Uterus (tissue), 4 donors: ENCODE measurements around the gene CTPS2. TPM values are rescaled to one million over a fixed set of nuclear protein-coding genes. Genes with fewer than 3 reads are reported as not detected.

Source experiments
- DNase-seq, 2 donors: peaks; one replicate each; pipeline ENCODE4 v3.0.0-alpha.2; 2019 to 2020
- H3K27ac ChIP-seq, 2 donors: fragments of 200-600 bp; sonication (generic); 1 replicate in 1 of 2; 2 replicates in 1 of 2; pipeline ENCODE4 v1.5.1; 2016 to 2018
- H3K27me3 ChIP-seq, 2 donors: fragments of 200-600 bp; sonication (generic); one replicate each; pipeline ENCODE4 v1.5.1; 2018 to 2019; ENCODE audit warnings: control low read depth in 1 of 2
- H3K36me3 ChIP-seq, 2 donors: fragments of 200-600 bp; sonication (generic); one replicate each; pipeline ENCODE4 v1.5.1; 2019; ENCODE audit warnings: control low read depth in 1 of 2
- H3K4me1 ChIP-seq, 2 donors: fragments of 200-600 bp; sonication (generic); one replicate each; pipeline ENCODE4 v1.5.1; 2018 to 2019; ENCODE audit warnings: control low read depth in 1 of 2
- H3K4me3 ChIP-seq, 2 donors: fragments of 200-600 bp; sonication (generic); 1 replicate in 1 of 2; 2 replicates in 1 of 2; pipeline ENCODE4 v1.5.1; 2018 to 2019; ENCODE audit warnings: mild to moderate bottlenecking in 1 of 2
- H3K9me3 ChIP-seq, 2 donors: fragments of 200-600 bp; sonication (generic); one replicate each; pipeline ENCODE4 v1.5.1; 2019; ENCODE audit warnings: control low read depth in 1 of 2
- POLR2A ChIP-seq, 2 donors: fragments of 450-650 bp; IDR thresholded peaks; one replicate each; pipeline ENCODE4 v1.6.1; 2016; ENCODE audit warnings: antibody characterized with exemption in 2 of 2, mild to moderate bottlenecking in 1 of 2, moderate library complexity in 1 of 2
- intact Hi-C: fragments of 100-400 bp; cut with DNase I; formaldehyde crosslinking; loops from one replicate; pipeline ENCODE4 v1.15.1; 2023; ENCODE audit warnings: low total_unique reads
- total RNA-seq, 4 donors: library from RNA; depleted of rRNA in 3 of 4; stranded (reverse); fragments of >200 nt in 3 of 4; gene quantifications; one replicate each; pipeline versions ENCODE4 v1.1.0 to v1.2.4, GENCODE V29; 2014 to 2023
- TF ChIP-seq, protein P1 (sequence below), 4 experiments: fragments of 200-600 bp in 2 of 4; fragments of 450-650 bp in 2 of 4; sonication (generic) in 2 of 4; IDR thresholded peaks; one replicate each; pipeline ENCODE4 v1.5.1; 2016 to 2019; ENCODE audit warnings: antibody characterized with exemption in 4 of 4, mild to moderate bottlenecking in 2 of 4, moderate library complexity in 1 of 4
- donor health status: DM: yes; HTN: yes; CAD: no.

CTPS2 gene
- total RNA-seq, 4 donors from 2014 or later: 7.1 to 48.9 (median 14.8) TPM

DNA sequence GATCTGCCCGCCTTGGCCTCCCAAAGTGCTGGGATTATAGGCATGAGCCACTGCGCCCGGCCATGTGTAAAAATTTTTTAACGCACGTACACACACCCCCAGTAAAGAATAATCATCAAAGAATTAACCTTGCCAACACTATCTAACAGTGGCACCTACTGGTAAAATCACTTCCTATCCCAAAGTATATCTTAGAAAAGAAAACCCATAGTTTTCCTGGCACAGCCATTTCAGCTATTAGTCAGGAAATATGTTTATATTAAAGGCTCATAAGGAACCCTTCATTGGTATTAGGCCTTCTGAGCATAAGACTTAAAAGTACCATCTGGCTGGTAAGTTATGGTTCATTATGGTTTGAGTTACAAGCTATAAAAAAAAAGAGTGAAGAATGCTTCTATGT is 48.4 kb downstream of the CTPS2 start:
- Histone ChIP-seq H3K27me3 (no peaks in the 10 kb centered on the region), H3K4me1 (no peaks in the 10 kb centered on the region), H3K36me3 (no peaks in the 10 kb centered on the region), H3K4me3 (no peak overlapping the region), H3K9me3 (no peaks in the 10 kb centered on the region), H3K27ac (no peak overlapping the region)
- DNase-seq: no peak
- intact Hi-C loops: no loop called here
- no peak for TF ChIP-seq POLR2A (IDR thresholded peaks at IDR 0.05)
- TF ChIP-seq, protein P1, sequence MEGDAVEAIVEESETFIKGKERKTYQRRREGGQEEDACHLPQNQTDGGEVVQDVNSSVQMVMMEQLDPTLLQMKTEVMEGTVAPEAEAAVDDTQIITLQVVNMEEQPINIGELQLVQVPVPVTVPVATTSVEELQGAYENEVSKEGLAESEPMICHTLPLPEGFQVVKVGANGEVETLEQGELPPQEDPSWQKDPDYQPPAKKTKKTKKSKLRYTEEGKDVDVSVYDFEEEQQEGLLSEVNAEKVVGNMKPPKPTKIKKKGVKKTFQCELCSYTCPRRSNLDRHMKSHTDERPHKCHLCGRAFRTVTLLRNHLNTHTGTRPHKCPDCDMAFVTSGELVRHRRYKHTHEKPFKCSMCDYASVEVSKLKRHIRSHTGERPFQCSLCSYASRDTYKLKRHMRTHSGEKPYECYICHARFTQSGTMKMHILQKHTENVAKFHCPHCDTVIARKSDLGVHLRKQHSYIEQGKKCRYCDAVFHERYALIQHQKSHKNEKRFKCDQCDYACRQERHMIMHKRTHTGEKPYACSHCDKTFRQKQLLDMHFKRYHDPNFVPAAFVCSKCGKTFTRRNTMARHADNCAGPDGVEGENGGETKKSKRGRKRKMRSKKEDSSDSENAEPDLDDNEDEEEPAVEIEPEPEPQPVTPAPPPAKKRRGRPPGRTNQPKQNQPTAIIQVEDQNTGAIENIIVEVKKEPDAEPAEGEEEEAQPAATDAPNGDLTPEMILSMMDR (IDR thresholded peaks at IDR 0.05): no peak

DNA sequence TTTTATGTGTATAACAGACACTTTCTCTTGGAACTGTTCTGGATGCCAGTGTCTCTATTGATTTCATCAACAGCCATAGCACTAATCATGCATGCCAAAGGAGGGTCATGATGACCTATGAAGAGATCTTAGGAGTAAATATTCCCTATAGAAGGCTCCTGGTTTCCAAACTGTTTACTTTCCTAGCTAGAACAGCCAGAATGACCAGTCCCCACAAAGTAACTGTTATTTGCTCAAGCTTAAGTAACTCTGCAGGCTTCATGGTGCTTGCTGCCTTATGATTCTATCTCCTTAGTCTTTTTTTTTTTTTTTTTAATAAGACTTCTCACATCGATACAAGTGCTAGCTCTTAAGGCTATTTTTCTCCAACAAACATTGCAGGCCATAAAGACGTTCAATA is 50.1 kb downstream of the CTPS2 start:
- TF ChIP-seq, protein P1 (IDR thresholded peaks at IDR 0.05): no peak
- TF ChIP-seq POLR2A (IDR thresholded peaks at IDR 0.05): no peak
- DNase-seq: no peak
- Histone ChIP-seq H3K27ac (no peak overlapping the region), H3K36me3 (no peaks in the 10 kb centered on the region), H3K4me3 (no peak overlapping the region), H3K27me3 (no peaks in the 10 kb centered on the region), H3K4me1 (no peaks in the 10 kb centered on the region), H3K9me3 (no peaks in the 10 kb centered on the region)
- intact Hi-C loops: no loop called here

DNA sequence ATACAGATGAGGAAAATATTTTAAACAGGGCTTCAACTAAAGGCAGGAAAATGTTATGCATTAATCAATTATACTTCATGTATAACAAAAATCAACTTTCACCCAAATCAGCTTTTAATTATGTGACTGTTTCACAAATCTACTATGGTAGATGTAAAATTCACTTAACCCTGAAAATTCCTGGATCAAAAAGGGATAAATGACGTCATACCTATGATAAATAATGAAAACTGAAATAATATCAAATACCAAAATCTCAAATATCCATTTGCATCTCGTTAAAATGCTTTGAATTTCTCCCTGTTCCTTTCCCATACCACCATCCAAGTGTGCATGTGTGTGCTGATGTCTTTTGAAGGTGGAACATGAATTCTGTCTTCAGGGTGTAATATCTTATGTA is 51.0 kb downstream of the CTPS2 start:
- H3K4me3 ChIP-seq: no peak overlapping the region
- intact Hi-C loops: no loop called here
- H3K9me3 ChIP-seq: no peaks in the 10 kb centered on the region

DNA sequence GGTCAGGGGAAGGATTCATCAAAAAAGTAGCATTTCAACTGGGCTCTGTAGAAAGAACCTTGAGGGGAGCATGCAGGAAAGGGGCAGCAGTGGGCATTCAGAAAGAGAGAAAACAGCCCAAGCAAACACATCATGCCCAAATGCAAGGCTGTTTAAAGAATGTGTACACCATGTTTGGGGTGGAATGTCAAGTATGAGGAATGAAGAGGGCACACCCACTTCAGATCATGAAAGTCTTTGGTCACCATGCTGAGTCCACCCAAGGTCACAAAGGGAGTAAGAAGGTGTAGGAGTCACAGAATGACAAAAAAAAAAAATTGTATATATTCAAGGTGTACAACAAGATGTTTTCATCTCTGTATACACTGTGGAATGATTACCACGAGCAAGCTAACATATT is 53.1 kb downstream of the CTPS2 start:
- Histone ChIP-seq H3K36me3 (no peaks in the 10 kb centered on the region), H3K27ac (no peak overlapping the region), H3K4me1 (no peaks in the 10 kb centered on the region), H3K27me3 (no peaks in the 10 kb centered on the region), H3K4me3 (no peak overlapping the region), H3K9me3 (no peaks in the 10 kb centered on the region)
- intact Hi-C loops: no loop called here
- DNase-seq: no peak
- TF ChIP-seq, protein P1 (IDR thresholded peaks at IDR 0.05): no peak

More for the DNA sequence above, 51.0 kb downstream of the CTPS2 start:
- no peak for DNase-seq
- no peak overlapping the region for H3K27ac ChIP-seq
- no peaks in the 10 kb centered on the region for H3K27me3 ChIP-seq
- H3K4me1 ChIP-seq: no peaks in the 10 kb centered on the region
- H3K36me3 ChIP-seq: no peaks in the 10 kb centered on the region
- no peak for TF ChIP-seq POLR2A (IDR thresholded peaks at IDR 0.05)
- TF ChIP-seq, protein P1 (IDR thresholded peaks at IDR 0.05): no peak

DNA sequence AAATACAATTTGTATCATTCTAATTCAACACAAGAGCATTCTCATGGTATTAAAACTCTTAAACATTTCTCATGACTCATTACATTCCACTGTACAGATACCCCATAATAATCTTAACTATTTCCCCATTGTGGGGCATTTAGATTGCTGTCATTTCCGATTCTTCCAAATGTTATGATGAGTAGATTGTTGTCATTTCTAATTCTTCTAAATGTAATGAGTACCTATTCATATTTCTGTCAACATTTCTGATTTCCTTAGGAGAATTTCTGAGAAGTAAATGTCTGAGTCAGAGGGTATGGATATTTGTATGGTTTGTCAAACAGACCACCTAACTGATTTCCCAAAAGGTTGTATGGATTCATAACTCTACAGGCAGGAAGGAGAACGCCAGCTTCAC is 54.2 kb downstream of the CTPS2 start:
- DNase-seq: no peak
- Histone ChIP-seq H3K27ac (no peak overlapping the region), H3K9me3 (no peaks in the 10 kb centered on the region), H3K27me3 (no peaks in the 10 kb centered on the region), H3K4me1 (no peaks in the 10 kb centered on the region), H3K4me3 (no peak overlapping the region), H3K36me3 (no peaks in the 10 kb centered on the region)
- intact Hi-C loops: no loop called here
- TF ChIP-seq, protein P1 (IDR thresholded peaks at IDR 0.05): no peak
- TF ChIP-seq POLR2A (IDR thresholded peaks at IDR 0.05): no peak
